HEK293 (cell line): ENCODE results near the gene PPM1F.
A peak's percentile ranks its signal among the peaks of the same experiment; 100 is the strongest.

Experiments used
- CTCF ChIA-PET: fragments of 350-600 bp; formaldehyde crosslinking; extraction: SDS; loops from one replicate; lab custom pipeline; 2021; ENCODE audit warnings: antibody characterized with exemption; lab: Yijun Ruan, JAX
- POLR2A ChIA-PET: fragments of 300-600 bp; formaldehyde crosslinking; extraction: SDS; loops from one replicate; lab custom pipeline; 2020; ENCODE audit warnings: antibody characterized with exemption, inconsistent platforms; lab: Yijun Ruan, JAX
- H3K27ac ChIP-seq: fragments of 200-500 bp; sonication (Bioruptor generic); 2 replicates; pipeline ENCODE4 v1.5.1; 2014; ENCODE audit warnings: low read depth, low read length, control low read depth, inconsistent platforms; ENCODE audit errors: extremely low read depth
- H3K36me3 ChIP-seq, 2 experiments: fragments of 200-500 bp in 1 of 2; sonication (Bioruptor generic) in 1 of 2; 1 replicate in 1 of 2; 2 replicates in 1 of 2; pipeline ENCODE4 v1.5.1; 2014 to 2017; ENCODE audit warnings: inconsistent platforms in 2 of 2, low read length in 2 of 2; ENCODE audit not compliant: control insufficient read depth in 2 of 2, insufficient read depth in 1 of 2
- H3K4me1 ChIP-seq: fragments of 200-500 bp; sonication (Bioruptor generic); 2 replicates; pipeline ENCODE4 v1.5.1; 2014; ENCODE audit warnings: mild to moderate bottlenecking, low read length, inconsistent platforms; ENCODE audit not compliant: control insufficient read depth, insufficient read depth
- H3K4me3 ChIP-seq: 2 replicates; pipeline ENCODE4 v1.5.1; 2011; ENCODE audit warnings: low read depth, mild to moderate bottlenecking, control low read depth, low read length, moderate library complexity
- H3K9me3 ChIP-seq: fragments of 200-500 bp; sonication (Bioruptor generic); 2 replicates; pipeline ENCODE4 v1.5.1; 2014; ENCODE audit warnings: low read depth, low read length, inconsistent platforms; ENCODE audit not compliant: control insufficient read depth, insufficient read depth
- GLI2 ChIP-seq: fragments of 450-650 bp; formaldehyde crosslinking; IDR thresholded peaks from 2 replicates; pipeline ENCODE4; 2017; ENCODE audit warnings: missing biosample characterization, missing genetic modification characterization, low read depth, borderline replicate concordance
- HOXC10 ChIP-seq: sonication (generic); formaldehyde crosslinking; IDR thresholded peaks from 2 replicates; pipeline ENCODE4 v1.8.1; 2023; ENCODE audit warnings: mild to moderate bottlenecking, missing genetic modification reagents
- TCF7L2 ChIP-seq: IDR thresholded peaks from 2 replicates; pipeline ENCODE4 v1.6.1; 2011; ENCODE audit warnings: low read depth, mild to moderate bottlenecking, inconsistent platforms, low read length, moderate library complexity, borderline replicate concordance
- ZBTB1 ChIP-seq: fragments of 450-650 bp; formaldehyde crosslinking; IDR thresholded peaks from 2 replicates; pipeline ENCODE4 v1.5.1; 2016; ENCODE audit warnings: missing biosample characterization, missing genetic modification characterization
- ZIC2 ChIP-seq: fragments of 450-650 bp; formaldehyde crosslinking; IDR thresholded peaks from 2 replicates; pipeline ENCODE4 v1.5.1; 2016; ENCODE audit warnings: missing biosample characterization, missing genetic modification characterization
- ZNF155 ChIP-seq: fragments of 450-650 bp; formaldehyde crosslinking; IDR thresholded peaks from 2 replicates; pipeline ENCODE4 v1.5.1; 2016; ENCODE audit warnings: missing biosample characterization, missing genetic modification characterization
- ZNF169 ChIP-seq: fragments of 450-650 bp; formaldehyde crosslinking; IDR thresholded peaks from 2 replicates; pipeline ENCODE4 v1.5.1; 2016; ENCODE audit warnings: missing biosample characterization, missing genetic modification characterization
- ZNF184 ChIP-seq: fragments of 450-650 bp; IDR thresholded peaks from 2 replicates; pipeline ENCODE4 v1.5.1; 2018; ENCODE audit warnings: missing biosample characterization, mild to moderate bottlenecking, missing genetic modification characterization
- ZNF248 ChIP-seq: fragments of 450-650 bp; formaldehyde crosslinking; IDR thresholded peaks from 2 replicates; pipeline ENCODE4 v1.5.1; 2017; ENCODE audit warnings: missing biosample characterization, missing genetic modification characterization
- ZNF335 ChIP-seq: fragments of 450-650 bp; formaldehyde crosslinking; conservative IDR thresholded peaks from 2 replicates; pipeline ENCODE4 v1.5.1; 2016; ENCODE audit warnings: missing biosample characterization, missing genetic modification characterization
- ZNF341 ChIP-seq: fragments of 450-650 bp; formaldehyde crosslinking; IDR thresholded peaks from 2 replicates; pipeline ENCODE4; 2016; ENCODE audit warnings: low read depth, missing biosample characterization, missing genetic modification characterization
- ZNF600 ChIP-seq: fragments of 450-650 bp; formaldehyde crosslinking; IDR thresholded peaks from 2 replicates; pipeline ENCODE4 v1.5.1; 2016; ENCODE audit warnings: missing biosample characterization, missing genetic modification characterization
- ZNF670 ChIP-seq: fragments of 450-650 bp; formaldehyde crosslinking; IDR thresholded peaks from 2 replicates; pipeline ENCODE4 v1.5.1; 2016; ENCODE audit warnings: missing biosample characterization, missing genetic modification characterization, low read depth
- ZNF776 ChIP-seq: fragments of 450-650 bp; formaldehyde crosslinking; IDR thresholded peaks from 2 replicates; pipeline ENCODE4 v1.5.0; 2017; ENCODE audit warnings: missing biosample characterization, missing genetic modification characterization, borderline replicate concordance
- TF ChIP-seq, protein P1 (sequence below): fragments of 450-650 bp; formaldehyde crosslinking; IDR thresholded peaks from 2 replicates; pipeline ENCODE4 v1.5.1; 2017; ENCODE audit warnings: missing biosample characterization, missing genetic modification characterization
- TF ChIP-seq, protein P2 (sequence below): fragments of 450-650 bp; formaldehyde crosslinking; IDR thresholded peaks from 2 replicates; pipeline ENCODE4 v1.5.1; 2016; ENCODE audit warnings: missing biosample characterization, missing genetic modification characterization
- TF ChIP-seq, protein P3 (sequence below): fragments of 450-650 bp; formaldehyde crosslinking; IDR thresholded peaks from 2 replicates; pipeline ENCODE4 v1.5.1; 2016; ENCODE audit warnings: missing biosample characterization, missing genetic modification characterization

The PPM1F gene

DNA sequence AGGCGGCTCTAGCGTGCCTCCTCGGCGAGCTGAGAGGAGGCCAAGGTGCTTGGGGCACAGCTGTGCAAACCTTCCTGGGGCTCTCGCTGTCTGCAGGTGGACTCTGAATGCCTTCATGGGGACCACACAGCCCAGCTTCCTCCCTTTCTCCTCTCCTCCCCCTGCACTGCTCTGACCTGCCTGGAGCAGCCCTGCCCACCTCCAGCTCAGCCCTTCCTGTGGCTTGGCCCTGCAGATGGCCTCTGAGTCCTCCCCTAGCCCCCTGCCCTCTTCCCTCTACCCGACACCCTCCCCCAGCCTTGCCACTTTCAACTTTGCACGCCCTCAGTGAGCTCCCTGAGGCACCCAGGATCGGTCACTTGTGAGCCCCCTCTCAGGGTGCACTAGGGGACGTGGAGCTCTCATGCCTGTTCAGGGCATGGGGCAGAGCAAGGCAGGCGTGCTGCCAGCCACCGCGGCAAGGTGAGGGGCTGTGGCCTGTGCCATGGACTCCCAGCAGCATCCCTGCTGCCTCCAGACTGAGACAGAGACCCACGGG lies 31.4 kb downstream of the PPM1F start:
- Histone ChIP-seq H3K9me3 (no peaks in the 10 kb centered on the region), H3K36me3 (peaks cover 0 to 27% of the 10 kb centered on the region in 2 experiments; a peak in 2 of 3 replicates), H3K4me3 (no peak overlapping the region), H3K27ac (no peak overlapping the region), H3K4me1 (no peaks in the 10 kb centered on the region)
- POLR2A ChIA-PET = no interaction called here
- TF ChIP-seq, protein P1, sequence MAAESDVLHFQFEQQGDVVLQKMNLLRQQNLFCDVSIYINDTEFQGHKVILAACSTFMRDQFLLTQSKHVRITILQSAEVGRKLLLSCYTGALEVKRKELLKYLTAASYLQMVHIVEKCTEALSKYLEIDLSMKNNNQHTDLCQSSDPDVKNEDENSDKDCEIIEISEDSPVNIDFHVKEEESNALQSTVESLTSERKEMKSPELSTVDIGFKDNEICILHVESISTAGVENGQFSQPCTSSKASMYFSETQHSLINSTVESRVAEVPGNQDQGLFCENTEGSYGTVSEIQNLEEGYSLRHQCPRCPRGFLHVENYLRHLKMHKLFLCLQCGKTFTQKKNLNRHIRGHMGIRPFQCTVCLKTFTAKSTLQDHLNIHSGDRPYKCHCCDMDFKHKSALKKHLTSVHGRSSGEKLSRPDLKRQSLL (tag by site-specific recombination) = no peak
- TF ChIP-seq ZIC2 (tag by site-specific recombination) = peak; percentile 21; the same call in 1 of the 2 replicates
- CTCF ChIA-PET = no interaction called here

DNA sequence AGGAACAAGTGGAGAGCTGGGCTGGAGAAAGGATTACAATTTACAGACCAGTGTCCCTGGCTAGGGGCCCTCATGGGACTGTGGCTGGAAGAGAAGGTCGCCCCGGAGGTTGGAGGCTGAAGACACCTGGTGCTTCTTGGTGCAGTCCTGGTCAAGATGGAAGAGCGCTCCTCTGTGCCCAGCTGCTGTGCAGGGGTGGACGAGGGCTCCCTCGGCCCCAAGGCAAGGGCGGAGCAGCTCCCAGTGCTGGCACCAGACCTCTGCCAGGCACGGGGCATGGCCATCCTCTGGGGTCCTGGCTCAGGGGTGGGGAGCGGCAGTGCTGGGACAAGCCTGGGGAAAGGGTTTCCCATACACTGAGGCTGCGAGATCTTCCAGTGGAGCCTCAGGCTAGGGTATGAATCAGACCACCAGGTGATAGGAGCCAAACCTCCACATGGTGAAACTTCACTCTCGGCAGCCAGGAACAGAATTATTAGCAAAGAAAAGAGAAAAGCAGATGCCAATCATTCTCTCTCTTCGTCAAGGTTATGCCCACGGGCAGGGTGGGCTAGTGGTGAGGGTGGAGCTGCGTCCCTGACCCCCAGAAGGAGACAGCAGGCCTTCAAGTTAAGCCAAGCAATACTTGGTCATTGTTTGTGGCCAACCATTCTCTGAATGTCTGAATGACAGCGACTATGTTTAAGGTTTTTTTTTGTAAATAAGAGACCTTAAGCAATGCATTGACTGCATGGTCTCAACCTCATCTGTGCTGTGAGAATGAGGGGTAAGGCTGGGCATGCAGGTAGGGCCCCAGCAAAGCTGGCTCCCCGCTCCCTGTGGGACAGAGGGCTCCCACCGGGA lies 32.1 kb downstream of the PPM1F start:
- ChIA-PET CTCF (interaction anchor here (0.6 to 1.2 kb wide), 3 partner anchors 17 to 33 kb away, joined by 6 to 8 read pairs (median 8); no protein-coding TSS in a partner anchor), POLR2A (no interaction called here)
- no peak overlapping the region for H3K4me3 ChIP-seq
- H3K27ac ChIP-seq = no peak overlapping the region
- peaks cover 0 to 24% of the 10 kb centered on the region in 2 experiments; a peak in 2 of 3 replicates for H3K36me3 ChIP-seq
- no peaks in the 10 kb centered on the region for H3K9me3 ChIP-seq
- TF ChIP-seq ZNF600 (tag by site-specific recombination) (no peak), ZNF169 (tag by site-specific recombination) (no peak), ZBTB1 (tag by site-specific recombination) (no peak), ZNF335 (tag by site-specific recombination) (no peak), ZNF670 (tag by site-specific recombination) (no peak), ZNF341 (no peak), ZNF248 (tag by site-specific recombination) (no peak), TCF7L2 (no peak), ZNF184 (tag by site-specific recombination) (no peak), ZNF155 (no peak), GLI2 (tag by site-specific recombination) (no peak), ZNF776 (tag by site-specific recombination) (no peak), HOXC10 (CRISPR knock-in tag) (no peak)
- TF ChIP-seq, protein P2, sequence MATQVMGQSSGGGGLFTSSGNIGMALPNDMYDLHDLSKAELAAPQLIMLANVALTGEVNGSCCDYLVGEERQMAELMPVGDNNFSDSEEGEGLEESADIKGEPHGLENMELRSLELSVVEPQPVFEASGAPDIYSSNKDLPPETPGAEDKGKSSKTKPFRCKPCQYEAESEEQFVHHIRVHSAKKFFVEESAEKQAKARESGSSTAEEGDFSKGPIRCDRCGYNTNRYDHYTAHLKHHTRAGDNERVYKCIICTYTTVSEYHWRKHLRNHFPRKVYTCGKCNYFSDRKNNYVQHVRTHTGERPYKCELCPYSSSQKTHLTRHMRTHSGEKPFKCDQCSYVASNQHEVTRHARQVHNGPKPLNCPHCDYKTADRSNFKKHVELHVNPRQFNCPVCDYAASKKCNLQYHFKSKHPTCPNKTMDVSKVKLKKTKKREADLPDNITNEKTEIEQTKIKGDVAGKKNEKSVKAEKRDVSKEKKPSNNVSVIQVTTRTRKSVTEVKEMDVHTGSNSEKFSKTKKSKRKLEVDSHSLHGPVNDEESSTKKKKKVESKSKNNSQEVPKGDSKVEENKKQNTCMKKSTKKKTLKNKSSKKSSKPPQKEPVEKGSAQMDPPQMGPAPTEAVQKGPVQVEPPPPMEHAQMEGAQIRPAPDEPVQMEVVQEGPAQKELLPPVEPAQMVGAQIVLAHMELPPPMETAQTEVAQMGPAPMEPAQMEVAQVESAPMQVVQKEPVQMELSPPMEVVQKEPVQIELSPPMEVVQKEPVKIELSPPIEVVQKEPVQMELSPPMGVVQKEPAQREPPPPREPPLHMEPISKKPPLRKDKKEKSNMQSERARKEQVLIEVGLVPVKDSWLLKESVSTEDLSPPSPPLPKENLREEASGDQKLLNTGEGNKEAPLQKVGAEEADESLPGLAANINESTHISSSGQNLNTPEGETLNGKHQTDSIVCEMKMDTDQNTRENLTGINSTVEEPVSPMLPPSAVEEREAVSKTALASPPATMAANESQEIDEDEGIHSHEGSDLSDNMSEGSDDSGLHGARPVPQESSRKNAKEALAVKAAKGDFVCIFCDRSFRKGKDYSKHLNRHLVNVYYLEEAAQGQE (tag by site-specific recombination) = no peak
- TF ChIP-seq, protein P3, sequence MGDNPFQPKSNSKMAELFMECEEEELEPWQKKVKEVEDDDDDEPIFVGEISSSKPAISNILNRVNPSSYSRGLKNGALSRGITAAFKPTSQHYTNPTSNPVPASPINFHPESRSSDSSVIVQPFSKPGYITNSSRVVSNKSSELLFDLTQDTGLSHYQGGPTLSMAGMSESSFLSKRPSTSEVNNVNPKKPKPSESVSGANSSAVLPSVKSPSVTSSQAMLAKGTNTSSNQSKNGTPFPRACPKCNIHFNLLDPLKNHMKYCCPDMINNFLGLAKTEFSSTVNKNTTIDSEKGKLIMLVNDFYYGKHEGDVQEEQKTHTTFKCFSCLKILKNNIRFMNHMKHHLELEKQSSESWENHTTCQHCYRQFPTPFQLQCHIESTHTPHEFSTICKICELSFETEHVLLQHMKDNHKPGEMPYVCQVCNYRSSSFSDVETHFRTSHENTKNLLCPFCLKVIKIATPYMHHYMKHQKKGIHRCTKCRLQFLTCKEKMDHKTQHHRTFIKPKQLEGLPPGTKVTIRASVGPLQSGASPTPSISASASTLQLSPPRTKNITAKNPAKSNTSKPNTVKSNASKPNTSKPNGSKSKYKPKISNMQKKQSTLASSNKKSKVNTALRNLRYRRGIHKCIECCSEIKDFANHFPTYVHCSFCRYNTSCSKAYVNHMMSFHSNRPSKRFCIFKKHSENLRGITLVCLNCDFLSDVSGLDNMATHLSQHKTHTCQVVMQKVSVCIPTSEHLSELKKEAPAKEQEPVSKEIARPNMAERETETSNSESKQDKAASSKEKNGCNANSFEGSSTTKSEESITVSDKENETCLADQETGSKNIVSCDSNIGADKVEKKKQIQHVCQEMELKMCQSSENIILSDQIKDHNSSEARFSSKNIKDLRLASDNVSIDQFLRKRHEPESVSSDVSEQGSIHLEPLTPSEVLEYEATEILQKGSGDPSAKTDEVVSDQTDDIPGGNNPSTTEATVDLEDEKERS (tag by site-specific recombination) = no peak
- no peaks in the 10 kb centered on the region for H3K4me1 ChIP-seq
